HT-29 (cell line): ENCODE results near the gene NEGR1. TPM values are rescaled to one million over a fixed set of nuclear protein-coding genes. Genes with fewer than 3 reads are reported as not detected.

Experiments used
- DNase-seq: peaks from one replicate; pipeline ENCODE4 v3.0.0-alpha.2; 2015; ENCODE audit warnings: low spot score
- total RNA-seq: library from RNA; depleted of rRNA; stranded (reverse); fragments of >200 nt; shearing (Covaris generic); gene quantifications from 2 replicates; pipeline ENCODE4 v1.2.3, GENCODE V29; 2014

Gene NEGR1
- total RNA-seq, 1 experiment from 2014 or later: not detected

GRCh38 chr1:71859806-71860205 is 422.5 kb downstream of the NEGR1 start:
- DNase-seq: no peak

- no peak for DNase-seq
Measured at GRCh38 chr1:71857862-71858261, 424.5 kb downstream of the NEGR1 start.

- DNase-seq: no peak
Measured at GRCh38 chr1:71853360-71853759, 429.0 kb downstream of the NEGR1 start.

GRCh38 chr1:71850936-71851335 is 431.4 kb downstream of the NEGR1 start:
- DNase-seq: no peak

GRCh38 chr1:71850515-71850914 is 431.8 kb downstream of the NEGR1 start:
- no peak for DNase-seq

DNA sequence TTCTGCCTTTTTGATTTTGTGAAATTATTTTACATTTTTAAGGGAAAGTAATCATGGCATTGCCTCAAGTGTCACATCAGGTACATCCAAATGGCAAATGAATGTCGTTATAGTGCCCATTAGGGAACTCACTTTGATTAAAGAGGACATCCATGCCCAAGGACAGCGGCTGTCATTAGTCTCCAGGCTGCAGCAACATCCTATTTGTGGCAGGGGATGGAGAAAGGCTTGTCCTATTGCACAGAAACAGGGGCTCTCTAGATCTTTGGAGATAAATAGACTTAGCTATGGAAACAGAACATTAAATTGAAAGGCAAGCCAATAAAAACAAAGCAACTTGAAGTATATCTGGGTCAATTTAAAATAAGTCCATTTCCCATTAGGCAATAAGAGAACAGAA is 439.3 kb downstream of the NEGR1 start:
- DNase-seq: no peak

DNA sequence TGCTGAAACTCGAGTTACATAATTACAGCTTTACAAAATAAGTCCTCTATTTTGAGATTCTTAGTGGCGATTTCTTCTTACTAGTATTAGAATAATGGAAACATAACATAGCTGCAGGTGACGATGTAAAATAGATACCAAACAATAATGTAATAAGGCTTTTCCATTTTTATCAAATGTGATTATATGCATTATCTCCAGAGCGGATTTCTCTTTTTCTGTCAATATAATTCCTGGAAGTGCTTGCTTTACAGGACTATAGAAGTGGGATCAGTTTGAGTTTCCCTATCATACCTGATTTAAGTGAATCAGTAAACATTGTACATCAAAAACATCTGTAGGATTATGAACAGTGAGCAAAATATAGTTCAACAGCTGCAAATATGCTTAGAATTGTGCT is 442.5 kb downstream of the NEGR1 start:
- no peak for DNase-seq

GRCh38 chr1:71836904-71837303 is 445.4 kb downstream of the NEGR1 start:
- no peak for DNase-seq

GRCh38 chr1:71835442-71835813 is 446.9 kb downstream of the NEGR1 start:
- DNase-seq: no peak

GRCh38 chr1:71834601-71835441 is 447.5 kb downstream of the NEGR1 start:
- DNase-seq: no peak

DNA sequence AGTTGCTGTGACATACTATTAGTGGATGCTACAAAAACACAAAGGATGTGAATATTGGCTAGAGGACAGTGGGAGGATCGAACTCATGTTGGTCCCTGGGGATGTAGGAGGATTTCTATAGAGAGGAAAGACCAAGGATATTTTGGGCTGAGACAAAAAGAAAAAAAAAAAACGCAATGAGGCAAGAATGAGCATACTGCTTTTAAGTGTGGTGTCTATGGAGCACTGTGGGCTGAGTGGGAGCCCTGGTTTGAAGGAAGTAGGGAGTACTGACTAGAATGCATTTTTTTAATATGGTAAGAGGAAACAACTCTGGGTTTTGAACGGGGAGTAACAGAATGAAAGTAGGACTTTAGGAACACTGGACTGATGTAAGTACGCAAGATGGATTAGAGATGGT is 450.7 kb downstream of the NEGR1 start:
- no peak for DNase-seq

- DNase-seq: no peak
Measured at GRCh38 chr1:71829346-71829745, 453.0 kb downstream of the NEGR1 start.

DNA sequence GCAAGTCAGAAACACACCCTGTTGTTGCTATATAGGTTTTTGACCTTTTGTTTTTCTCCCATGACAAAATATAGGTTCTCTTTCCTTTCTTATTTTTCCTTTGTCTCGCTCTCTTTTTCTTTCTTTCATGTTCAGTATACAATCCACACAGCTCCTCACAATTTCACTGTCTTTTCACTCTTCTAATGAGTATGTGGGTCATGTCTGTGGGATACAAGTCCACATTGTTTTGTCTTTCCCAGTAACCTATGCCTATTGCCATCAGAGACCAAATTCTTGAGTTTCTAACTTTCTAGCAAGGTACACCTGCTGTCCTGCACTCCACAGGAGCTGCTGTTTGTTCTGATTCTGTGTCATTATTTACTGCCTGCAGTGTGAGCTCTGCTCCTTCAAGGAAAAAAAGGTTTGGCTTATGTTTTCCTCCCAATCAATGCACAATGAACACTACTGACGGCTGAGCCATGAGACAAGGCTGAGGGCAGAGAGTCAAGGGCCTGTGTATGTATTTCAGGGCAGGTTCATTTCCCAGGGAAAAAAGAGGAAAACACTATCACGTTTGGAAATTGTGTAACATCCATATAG is 453.8 kb downstream of the NEGR1 start:
- no peak for DNase-seq

DNA sequence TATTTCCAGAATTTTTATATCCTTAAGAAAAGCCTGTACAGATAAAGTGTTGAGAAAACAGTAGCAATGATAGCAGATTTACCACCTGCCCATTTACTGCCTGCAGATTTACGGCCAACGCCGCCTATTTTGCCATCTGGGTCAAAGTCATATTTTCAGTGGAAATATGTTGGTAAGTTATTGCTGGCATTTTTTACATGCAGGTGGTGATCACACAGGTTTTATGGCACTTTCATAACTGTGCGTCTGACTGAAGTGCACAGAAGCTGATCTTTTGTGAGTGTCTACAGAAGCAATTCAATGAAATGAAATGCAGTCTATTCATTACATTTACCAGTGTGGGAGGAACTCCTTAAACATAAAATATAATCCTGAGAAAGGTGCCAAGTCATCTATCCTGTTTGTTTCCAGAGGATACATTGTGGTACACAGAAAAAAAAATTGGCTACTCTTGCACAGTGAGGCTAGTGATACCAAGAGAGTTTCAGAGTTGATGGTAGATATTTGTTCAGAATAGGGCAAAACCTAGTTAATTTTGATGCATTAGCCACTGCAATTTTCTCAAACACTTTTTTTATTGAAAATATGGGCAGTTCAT is 458.5 kb downstream of the NEGR1 start:
- DNase-seq: no peak

- no peak for DNase-seq
Measured at GRCh38 chr1:71817028-71817427, 465.3 kb downstream of the NEGR1 start.

GRCh38 chr1:71809085-71809484 is 473.3 kb downstream of the NEGR1 start:
- no peak for DNase-seq

- no peak for DNase-seq
Measured at GRCh38 chr1:71804140-71804539, 478.2 kb downstream of the NEGR1 start.

- DNase-seq: no peak
Measured at GRCh38 chr1:71796006-71796405, 486.3 kb downstream of the NEGR1 start.

DNA sequence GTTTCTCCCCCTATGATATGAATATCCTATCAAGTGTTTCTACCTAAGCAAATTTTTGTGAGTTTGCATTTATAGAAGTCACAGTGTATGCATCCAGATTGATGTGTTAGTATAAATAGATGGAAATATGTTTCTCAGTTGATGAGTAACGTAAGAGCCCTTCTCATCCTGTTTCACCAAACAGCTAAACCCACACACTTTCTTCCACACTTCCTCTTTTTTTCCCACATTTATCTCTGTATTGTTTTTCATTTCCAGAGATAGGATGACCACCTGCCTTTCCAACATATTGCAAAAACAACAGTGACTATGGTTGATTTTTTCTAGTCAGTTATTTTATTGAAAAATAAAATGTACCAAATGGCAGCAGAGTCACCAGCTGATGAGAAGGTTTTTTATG is 490.1 kb downstream of the NEGR1 start:
- no peak for DNase-seq

GRCh38 chr1:71788113-71788512 is 494.2 kb downstream of the NEGR1 start:
- no peak for DNase-seq

DNA sequence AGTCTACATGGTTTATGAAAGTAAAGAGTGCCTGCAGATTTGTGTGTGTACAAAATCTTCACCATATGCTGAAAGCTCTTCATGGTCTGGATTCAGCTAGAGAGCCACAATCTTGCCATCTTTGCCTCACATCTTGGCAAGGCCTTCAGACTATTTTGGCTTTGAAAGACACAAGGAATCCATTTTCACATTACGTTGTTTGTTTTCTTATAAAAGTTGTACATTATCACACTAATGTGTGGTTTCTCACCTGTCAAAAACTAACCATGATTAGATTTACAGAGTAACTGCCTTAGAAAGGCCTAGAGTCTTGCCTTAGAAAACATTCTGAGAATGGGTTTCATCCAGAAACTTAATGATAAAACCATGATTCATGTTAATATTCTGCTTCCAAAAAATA is 494.6 kb downstream of the NEGR1 start:
- no peak for DNase-seq

DNA sequence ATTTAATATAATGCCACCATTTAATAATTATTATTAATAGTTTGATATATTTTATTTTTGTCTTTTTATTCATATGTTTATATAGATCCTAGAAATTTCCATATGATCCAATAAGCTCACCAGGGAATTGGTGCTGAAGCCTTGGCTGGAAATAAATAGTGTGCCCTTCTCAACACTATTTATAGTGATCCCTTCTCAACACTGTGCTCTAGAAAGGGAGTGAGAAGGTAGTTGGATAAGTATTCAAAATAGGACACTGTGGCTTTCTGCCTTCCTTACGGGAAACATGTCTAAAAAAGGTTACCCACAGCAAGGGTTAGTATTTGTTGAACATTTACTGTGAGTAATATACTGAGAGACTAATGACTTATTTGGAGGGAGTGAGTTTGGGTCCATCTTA is 496.1 kb downstream of the NEGR1 start:
- DNase-seq: no peak

GRCh38 chr1:71785450-71785849 is 496.9 kb downstream of the NEGR1 start:
- no peak for DNase-seq
